Measurements from ENCODE around the gene RICTOR. TPM values are rescaled to one million over a fixed set of nuclear protein-coding genes. Genes with fewer than 3 reads are reported as not detected.

Gene RICTOR
- total and polyA plus RNA-seq, 9 donors: 6.7 to 55.1 (median 41.5) TPM

DNA sequence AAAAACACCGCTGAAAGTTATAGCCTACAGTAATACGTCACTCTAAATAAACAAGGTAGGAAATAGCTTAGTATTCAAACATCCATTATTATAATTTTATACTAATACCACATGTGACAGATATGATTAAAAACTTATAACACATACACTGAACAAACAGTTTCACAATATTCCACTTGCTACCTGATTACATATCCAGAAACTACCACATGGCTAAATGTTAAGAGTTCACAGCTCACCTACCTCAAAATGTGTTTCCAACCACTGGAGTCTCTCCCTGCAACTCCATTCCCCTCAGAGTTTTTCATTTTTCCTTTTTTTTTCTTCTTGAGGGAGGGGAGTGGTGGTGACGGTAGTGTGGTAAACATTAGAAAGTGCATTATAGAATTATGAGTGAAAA, 12.1 kb downstream of the RICTOR start:
- DNase-seq: no peak
- intact Hi-C loops (cut with DNase I): no loop called here
- peaks cover 0 to 11% of the 10 kb centered on the region in 2 donors for H3K9me3 ChIP-seq
- H3K27ac ChIP-seq: no peak overlapping the region
- no peaks in the 10 kb centered on the region for H3K27me3 ChIP-seq
- no peaks in the 10 kb centered on the region for H3K36me3 ChIP-seq
- peaks cover 1% of the 10 kb centered on the region for H3K4me1 ChIP-seq (ENCODE audit: insufficient read depth)
- no peak overlapping the region for H3K4me3 ChIP-seq
- WGBS, 3 donors: 75 to 82% (median 75%) methylated on average over 3 of the region's 3 CpGs
- TF ChIP-seq CTCF (IDR thresholded peaks at IDR 0.05): no peak
- no peak for TF ChIP-seq EP300 (IDR thresholded peaks at IDR 0.05)
- no peak for TF ChIP-seq POLR2A (IDR thresholded peaks at IDR 0.05)

- intact Hi-C loops (cut with DNase I): no loop called here
- Histone ChIP-seq H3K27ac (no peak overlapping the region), H3K4me1 (ENCODE audit: insufficient read depth) (peaks cover 3% of the 10 kb centered on the region), H3K36me3 (no peaks in the 10 kb centered on the region), H3K4me3 (no peak overlapping the region), H3K9me3 (no peaks in the 10 kb centered on the region), H3K27me3 (no peaks in the 10 kb centered on the region)
- WGBS, 3 donors: 60 to 74% (median 66%) methylated on average over 2 of the region's 2 CpGs
- TF ChIP-seq POLR2A (IDR thresholded peaks at IDR 0.05): no peak
- no peak for TF ChIP-seq EP300 (IDR thresholded peaks at IDR 0.05)
- no peak for TF ChIP-seq CTCF (IDR thresholded peaks at IDR 0.05)
- no peak for DNase-seq
Observed at GRCh38 chr5:39059064-39059463, 15.1 kb downstream of the RICTOR start.

DNA sequence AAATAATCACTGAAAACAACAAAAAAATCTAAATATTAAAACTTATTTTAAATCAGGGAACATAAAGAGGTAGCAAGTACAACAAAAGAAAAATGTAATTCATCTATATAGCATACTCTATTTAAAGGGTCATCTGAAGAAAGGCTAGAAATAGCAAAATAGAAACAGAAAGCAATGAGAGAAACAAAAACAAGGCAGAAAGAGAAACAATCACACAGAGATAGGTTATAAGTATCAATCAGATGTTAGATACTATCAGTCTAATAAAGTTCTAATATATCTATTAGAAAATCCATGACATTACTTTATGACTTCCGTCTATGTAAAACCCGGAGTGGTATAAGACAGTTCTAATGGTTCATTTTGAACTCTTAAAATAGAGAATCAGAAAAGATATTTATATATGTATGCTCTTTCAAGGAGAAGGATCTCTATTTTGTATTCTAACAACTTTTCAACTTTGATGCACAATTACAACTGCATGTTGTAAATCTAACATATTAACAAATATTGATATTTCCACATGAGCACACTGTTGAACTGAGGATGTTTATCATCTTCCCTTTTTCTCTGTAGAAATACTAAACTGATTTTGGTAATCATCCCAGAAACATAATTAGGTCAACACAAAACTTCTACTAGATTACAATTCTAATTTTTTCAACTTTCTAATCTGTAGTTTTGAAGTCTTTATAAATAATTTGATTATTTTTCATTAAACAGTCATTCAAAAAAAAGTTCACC, 15.8 kb downstream of the RICTOR start:
- H3K4me1 ChIP-seq (ENCODE audit: insufficient read depth): peaks cover 3% of the 10 kb centered on the region
- DNase-seq: no peak
- H3K36me3 ChIP-seq: no peaks in the 10 kb centered on the region
- H3K27me3 ChIP-seq: no peaks in the 10 kb centered on the region
- 25 to 40% (median 32%) methylated on average over 2 of the region's 2 CpGs for WGBS, 3 donors
- TF ChIP-seq CTCF (IDR thresholded peaks at IDR 0.05) (no peak), POLR2A (IDR thresholded peaks at IDR 0.05) (no peak), EP300 (IDR thresholded peaks at IDR 0.05) (no peak)
- no peaks in the 10 kb centered on the region for H3K9me3 ChIP-seq
- H3K4me3 ChIP-seq: no peak overlapping the region
- intact Hi-C loops (cut with DNase I): no loop called here
- no peak overlapping the region for H3K27ac ChIP-seq

GRCh38 chr5:39057734-39058133, 16.5 kb downstream of the RICTOR start:
- WGBS, 3 donors: 3 to 5% (median 5%) methylated on average over 2 of the region's 2 CpGs
- no peak overlapping the region for H3K27ac ChIP-seq
- peaks cover 3% of the 10 kb centered on the region for H3K4me1 ChIP-seq (ENCODE audit: insufficient read depth)
- no peaks in the 10 kb centered on the region for H3K36me3 ChIP-seq
- DNase-seq: no peak
- intact Hi-C loops (cut with DNase I): no loop called here
- TF ChIP-seq POLR2A (IDR thresholded peaks at IDR 0.05): no peak
- TF ChIP-seq CTCF (IDR thresholded peaks at IDR 0.05): no peak
- no peak for TF ChIP-seq EP300 (IDR thresholded peaks at IDR 0.05)
- H3K9me3 ChIP-seq: no peaks in the 10 kb centered on the region
- no peak overlapping the region for H3K4me3 ChIP-seq
- no peaks in the 10 kb centered on the region for H3K27me3 ChIP-seq

Measured in ovary (tissue), 9 donors.